GM23338 (cell line): ENCODE data around the gene ZDHHC7. TPM values are rescaled to one million over a fixed set of nuclear protein-coding genes. Genes with fewer than 3 reads are reported as not detected.

ENCODE experiments used
- ATAC-seq: fragments of 200-7000 bp; cut with Tn5 transposase; 3 replicates; pipeline ENCODE4 v1.9.1; 2020
- DNase-seq: peaks from one replicate; pipeline ENCODE4 v3.0.0-alpha.2; 2015; ENCODE audit warnings: low spot score
- H2AFZ ChIP-seq: fragments of 200-600 bp; sonication (generic); 2 replicates; pipeline ENCODE4 v1.8.0; 2016; ENCODE audit warnings: antibody characterized with exemption, mild to moderate bottlenecking, moderate library complexity
- H3F3A ChIP-seq: fragments of 200-600 bp; sonication (generic); replicated peaks from 2 replicates; pipeline ENCODE4 v1.8.0; 2017; ENCODE audit warnings: antibody characterized with exemption, mixed run types, low read depth
- H3K27ac ChIP-seq: fragments of 200-600 bp; sonication (generic); 2 replicates; pipeline ENCODE4 v1.6.1; 2016; ENCODE audit warnings: low read depth
- H3K27me3 ChIP-seq: fragments of 200-600 bp; sonication (generic); 2 replicates; pipeline ENCODE4 v1.8.0; 2016; ENCODE audit warnings: mild to moderate bottlenecking, mixed run types, moderate library complexity; ENCODE audit not compliant: insufficient read depth
- H3K36me3 ChIP-seq: fragments of 200-600 bp; sonication (generic); 2 replicates; pipeline ENCODE4 v1.8.0; 2016; ENCODE audit warnings: mild to moderate bottlenecking; ENCODE audit not compliant: insufficient read depth
- H3K4me1 ChIP-seq: fragments of 200-600 bp; sonication (generic); 2 replicates; pipeline ENCODE4 v1.8.0; 2016; ENCODE audit warnings: mild to moderate bottlenecking, moderate library complexity; ENCODE audit not compliant: insufficient read depth
- H3K4me2 ChIP-seq: fragments of 200-600 bp; sonication (generic); 2 replicates; pipeline ENCODE4 v1.7.1; 2017; ENCODE audit warnings: mixed run types
- H3K4me3 ChIP-seq: fragments of 200-600 bp; sonication (generic); 2 replicates; pipeline ENCODE4 v1.6.1; 2016; ENCODE audit warnings: mixed run types
- H3K79me2 ChIP-seq: fragments of 200-600 bp; sonication (generic); replicated peaks from 2 replicates; pipeline ENCODE4 v1.8.0; 2017; ENCODE audit warnings: mild to moderate bottlenecking; ENCODE audit not compliant: insufficient read depth
- H3K9me2 ChIP-seq: fragments of 200-600 bp; sonication (generic); 2 replicates; pipeline ENCODE4 v1.8.0; 2017; ENCODE audit not compliant: insufficient read depth
- H4K20me1 ChIP-seq: fragments of 200-600 bp; sonication (generic); replicated peaks from 2 replicates; pipeline ENCODE4 v1.8.0; 2017; ENCODE audit warnings: mild to moderate bottlenecking; ENCODE audit not compliant: insufficient read depth
- H3K27ac Mint-ChIP-seq: 2 replicates; pipeline ENCODE4 v1.8.0; 2020; ENCODE audit warnings: inconsistent platforms, mild to moderate bottlenecking, moderate library complexity, mixed read lengths
- H3K27me3 Mint-ChIP-seq: 3 replicates; pipeline ENCODE4 v1.8.0; 2022; ENCODE audit warnings: low read depth, mild to moderate bottlenecking, moderate library complexity, mixed read lengths, inconsistent platforms; ENCODE audit not compliant: insufficient read depth, poor library complexity
- H3K36me3 Mint-ChIP-seq: 3 replicates; pipeline ENCODE4 v1.8.0; 2021; ENCODE audit warnings: low read depth, mild to moderate bottlenecking, inconsistent platforms, moderate library complexity, mixed read lengths
- H3K4me1 Mint-ChIP-seq: 3 replicates; pipeline ENCODE4 v1.8.0; 2020; ENCODE audit warnings: mild to moderate bottlenecking, inconsistent platforms, mixed read lengths
- H3K4me3 Mint-ChIP-seq: 3 replicates; pipeline ENCODE4 v1.8.0; 2021; ENCODE audit warnings: moderate library complexity, mild to moderate bottlenecking, inconsistent platforms, mixed read lengths
- H3K9me3 Mint-ChIP-seq: 3 replicates; pipeline ENCODE4 v1.8.0; 2020; ENCODE audit warnings: moderate library complexity, mild to moderate bottlenecking, inconsistent platforms, mixed read lengths
- CREB1 ChIP-seq: fragments of 250-450 bp; sonication (Bioruptor Pico); IDR thresholded peaks from 2 replicates; pipeline ENCODE4 v1.5.0; 2020; ENCODE audit warnings: low read depth, mild to moderate bottlenecking, moderate library complexity
- CTCF ChIP-seq, 2 experiments: fragments of 200-600 bp in 1 of 2; sonication (generic) in 1 of 2; conservative IDR thresholded peaks; 2 replicates each; pipeline versions ENCODE4 v1.5.1 to v1.6.1; 2016 to 2017; ENCODE audit warnings: antibody characterized with exemption in 2 of 2, low read depth in 2 of 2, mild to moderate bottlenecking in 2 of 2, moderate library complexity in 1 of 2
- EZH2 ChIP-seq: fragments of 200-600 bp; sonication (generic); IDR thresholded peaks from one replicate; pipeline ENCODE4 v1.8.0; 2017; ENCODE audit warnings: antibody characterized with exemption, mild to moderate bottlenecking, low read depth; ENCODE audit not compliant: unreplicated experiment
- EZH2phosphoT487 ChIP-seq: fragments of 200-600 bp; sonication (generic); IDR thresholded peaks from one replicate; pipeline ENCODE4 v1.8.1; 2018; ENCODE audit warnings: antibody characterized with exemption; ENCODE audit not compliant: unreplicated experiment
- JUNB ChIP-seq: IDR thresholded peaks from one replicate; pipeline ENCODE4 v1.6.1; 2016; ENCODE audit warnings: antibody characterized with exemption; ENCODE audit not compliant: unreplicated experiment
- NANOG ChIP-seq: IDR thresholded peaks from 2 replicates; pipeline ENCODE4 v1.6.1; 2016; ENCODE audit warnings: antibody characterized with exemption, borderline replicate concordance
- POLR2AphosphoS5 ChIP-seq: IDR thresholded peaks from 2 replicates; pipeline ENCODE4 v1.6.1; 2016; ENCODE audit warnings: antibody characterized with exemption, low read depth
- STAT1 ChIP-seq: IDR thresholded peaks from one replicate; pipeline ENCODE4 v1.6.1; 2016; ENCODE audit warnings: antibody characterized with exemption; ENCODE audit not compliant: unreplicated experiment
- ZNF114 ChIP-seq: fragments of 250-450 bp; sonication (Bioruptor Pico); IDR thresholded peaks from 2 replicates; pipeline ENCODE4 v1.5.0; 2020; ENCODE audit warnings: mild to moderate bottlenecking, moderate library complexity
- ZNF331 ChIP-seq: fragments of 250-450 bp; sonication (Bioruptor Pico); IDR thresholded peaks from 2 replicates; pipeline ENCODE4 v1.5.0; 2020; ENCODE audit warnings: low read depth, mild to moderate bottlenecking, moderate library complexity
- ZNF462 ChIP-seq: fragments of 250-450 bp; sonication (Bioruptor Pico); IDR thresholded peaks from 2 replicates; pipeline ENCODE4 v1.5.0; 2020; ENCODE audit warnings: mild to moderate bottlenecking, moderate library complexity
- polyA plus RNA-seq: library from polyadenylated mRNA; unstranded; fragments of >200 nt; fragmentation: Nextera tagmentation; extraction: Ambion mirVana; gene quantifications from 2 replicates; pipeline ENCODE4 v1.2.1, GENCODE V29; 2016
- total RNA-seq: library from RNA; depleted of rRNA; stranded (reverse); fragments of >200 nt; shearing (Covaris generic); gene quantifications from 2 replicates; pipeline ENCODE4 v1.2.3, GENCODE V29; 2014
- TF ChIP-seq, protein P1 (sequence below): IDR thresholded peaks from one replicate; pipeline ENCODE4 v1.6.1; 2018; ENCODE audit warnings: antibody characterized with exemption; ENCODE audit not compliant: unreplicated experiment

The ZDHHC7 gene
- total and polyA plus RNA-seq, 2 experiments from 2014 or later = 13.1 to 46.1 TPM

DNA sequence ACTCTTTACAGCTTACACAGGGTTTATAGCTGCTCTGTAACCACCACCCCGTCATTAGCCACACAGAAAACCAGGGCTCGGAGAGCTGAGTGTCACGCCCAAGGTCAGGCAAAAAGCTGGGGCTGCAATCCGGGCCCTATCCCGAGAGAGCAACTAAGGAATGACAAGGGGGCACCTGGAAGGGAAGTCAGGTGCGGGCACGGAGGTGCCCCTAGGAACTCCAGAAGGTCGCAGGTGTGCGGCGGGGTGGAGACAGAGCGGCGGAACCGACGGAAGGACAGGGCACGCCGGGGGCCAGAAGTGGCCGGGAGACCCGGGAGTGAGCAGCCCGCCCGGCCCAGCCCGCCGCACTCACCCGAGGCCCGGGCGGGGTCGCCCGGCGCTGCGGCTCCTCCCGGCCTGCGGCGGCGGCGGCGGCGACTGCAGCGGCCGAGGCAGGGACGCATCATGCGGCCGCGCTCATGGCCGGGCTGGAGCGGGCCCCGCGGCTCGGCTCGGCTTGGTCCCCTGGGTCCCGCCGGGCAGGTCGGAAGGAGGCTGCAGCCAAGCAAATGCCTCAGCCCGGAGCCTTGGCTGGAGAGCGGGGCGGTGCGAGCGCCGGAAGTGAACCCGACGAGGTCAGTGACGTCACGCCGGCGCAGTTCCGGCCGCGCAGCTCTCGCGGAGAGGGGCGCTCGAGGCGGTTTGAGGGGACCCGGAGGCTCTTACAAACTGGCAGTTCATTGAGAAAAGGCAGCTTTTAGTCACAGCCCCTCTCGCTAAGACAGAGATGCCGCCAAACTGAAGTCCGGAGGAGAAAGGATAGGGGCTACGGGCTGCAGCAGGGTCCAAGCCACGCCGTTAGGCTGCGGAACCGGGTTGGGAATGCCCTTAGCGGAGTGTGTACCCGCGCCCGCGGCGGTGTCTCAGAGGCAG, at the start of gene ZDHHC7 (continued):
- no peak for TF ChIP-seq EZH2

DNA sequence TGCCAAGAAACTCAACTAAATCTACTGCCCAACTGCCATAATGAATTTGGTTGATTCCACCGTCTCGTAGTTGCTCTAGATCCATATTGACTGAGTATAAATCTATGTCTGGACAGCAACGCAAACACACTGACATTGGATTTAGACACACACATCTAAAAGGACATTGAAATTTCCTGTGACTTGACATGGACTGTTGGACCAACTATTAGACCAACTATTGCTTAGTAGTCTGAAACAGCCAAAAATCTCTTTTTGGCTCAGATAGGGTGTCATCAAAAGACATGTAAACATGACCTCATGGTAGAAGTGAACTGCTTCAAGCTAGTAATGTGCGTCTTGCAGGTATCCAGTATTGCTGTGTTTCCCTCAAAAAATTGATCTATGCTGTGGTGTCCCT, 47.6 kb upstream of the ZDHHC7 start:
- peaks cover 10% of the 10 kb centered on the region for H3K27me3 Mint-ChIP-seq

More for the DNA sequence above, 47.6 kb upstream of the ZDHHC7 start:
- Mint-ChIP-seq H3K4me1 (peaks cover 41% of the 10 kb centered on the region), H3K4me3 (no peak overlapping the region), H3K27ac (no peak overlapping the region), H3K9me3 (no peaks in the 10 kb centered on the region), H3K36me3 (no peaks in the 10 kb centered on the region)
- Histone ChIP-seq H3K79me2 (no peaks in the 10 kb centered on the region), H3K4me2 (no peak overlapping the region), H3K4me3 (no peak overlapping the region), H2AFZ (no peak overlapping the region), H3F3A (0 out of 2 replicates have a peak, but pooled peaks cover 5% of the 10 kb centered on the region), H3K4me1 (peaks cover 15% of the 10 kb centered on the region), H4K20me1 (no peaks in the 10 kb centered on the region), H3K27ac (no peak overlapping the region), H3K27me3 (no peaks in the 10 kb centered on the region), H3K36me3 (no peaks in the 10 kb centered on the region), H3K9me2 (no peaks in the 10 kb centered on the region)
- TF ChIP-seq, protein P1, sequence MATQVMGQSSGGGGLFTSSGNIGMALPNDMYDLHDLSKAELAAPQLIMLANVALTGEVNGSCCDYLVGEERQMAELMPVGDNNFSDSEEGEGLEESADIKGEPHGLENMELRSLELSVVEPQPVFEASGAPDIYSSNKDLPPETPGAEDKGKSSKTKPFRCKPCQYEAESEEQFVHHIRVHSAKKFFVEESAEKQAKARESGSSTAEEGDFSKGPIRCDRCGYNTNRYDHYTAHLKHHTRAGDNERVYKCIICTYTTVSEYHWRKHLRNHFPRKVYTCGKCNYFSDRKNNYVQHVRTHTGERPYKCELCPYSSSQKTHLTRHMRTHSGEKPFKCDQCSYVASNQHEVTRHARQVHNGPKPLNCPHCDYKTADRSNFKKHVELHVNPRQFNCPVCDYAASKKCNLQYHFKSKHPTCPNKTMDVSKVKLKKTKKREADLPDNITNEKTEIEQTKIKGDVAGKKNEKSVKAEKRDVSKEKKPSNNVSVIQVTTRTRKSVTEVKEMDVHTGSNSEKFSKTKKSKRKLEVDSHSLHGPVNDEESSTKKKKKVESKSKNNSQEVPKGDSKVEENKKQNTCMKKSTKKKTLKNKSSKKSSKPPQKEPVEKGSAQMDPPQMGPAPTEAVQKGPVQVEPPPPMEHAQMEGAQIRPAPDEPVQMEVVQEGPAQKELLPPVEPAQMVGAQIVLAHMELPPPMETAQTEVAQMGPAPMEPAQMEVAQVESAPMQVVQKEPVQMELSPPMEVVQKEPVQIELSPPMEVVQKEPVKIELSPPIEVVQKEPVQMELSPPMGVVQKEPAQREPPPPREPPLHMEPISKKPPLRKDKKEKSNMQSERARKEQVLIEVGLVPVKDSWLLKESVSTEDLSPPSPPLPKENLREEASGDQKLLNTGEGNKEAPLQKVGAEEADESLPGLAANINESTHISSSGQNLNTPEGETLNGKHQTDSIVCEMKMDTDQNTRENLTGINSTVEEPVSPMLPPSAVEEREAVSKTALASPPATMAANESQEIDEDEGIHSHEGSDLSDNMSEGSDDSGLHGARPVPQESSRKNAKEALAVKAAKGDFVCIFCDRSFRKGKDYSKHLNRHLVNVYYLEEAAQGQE = no peak
- no peak for TF ChIP-seq CREB1 (CRISPR knock-in tag)
- TF ChIP-seq ZNF331 (CRISPR knock-in tag) = no peak
- no peak for TF ChIP-seq ZNF462 (CRISPR knock-in tag)
- TF ChIP-seq NANOG = no peak
- TF ChIP-seq POLR2AphosphoS5 = no peak
- no peak for TF ChIP-seq EZH2phosphoT487
- no peak for TF ChIP-seq EZH2
- no peak for TF ChIP-seq ZNF114 (CRISPR knock-in tag)
- TF ChIP-seq JUNB = no peak
- no peak for TF ChIP-seq CTCF (conservative IDR thresholded peaks at IDR 0.05; ENCODE audit: low read depth in 2 of 2)
- no peak for TF ChIP-seq STAT1
- no peak for DNase-seq
- no peak for ATAC-seq
